PC-3 (cell line): ENCODE results near the gene SYCN. TPM values are rescaled to one million over a fixed set of nuclear protein-coding genes. Genes with fewer than 3 reads are reported as not detected.

Source experiments
- ATAC-seq: fragments of 200-7000 bp; cut with Tn5 transposase; 2 replicates; pipeline ENCODE4 v1.9.1; 2020; ENCODE audit warnings: mild to moderate bottlenecking, moderate library complexity
- BruUV-seq: library from RNA; stranded (reverse); fragments of 400-500 nt; replicated peaks from 2 replicates; lab custom pipeline; 2021; lab: Mats Ljungman, UMichigan
- CTCF ChIA-PET: fragments of 300-600 bp; sonication (Branson Sonifier 250); formaldehyde crosslinking; loops from one replicate; lab custom pipeline; 2022; ENCODE audit warnings: antibody characterized with exemption; lab: Charles Lee
- POLR2A ChIA-PET: fragments of 300-600 bp; sonication (Branson Sonifier 250); formaldehyde crosslinking; loops from one replicate; lab custom pipeline; 2022; ENCODE audit warnings: antibody characterized with exemption; ENCODE audit not compliant: unreplicated experiment; lab: Charles Lee
- DNase-seq: peaks from one replicate; pipeline ENCODE4 v3.0.0-alpha.2; 2015
- H2AFZ ChIP-seq: fragments of 300-600 bp; sonication (generic); 2 replicates; pipeline ENCODE4 v1.6.0; 2016; ENCODE audit warnings: antibody characterized with exemption, low read length
- H3F3A ChIP-seq: fragments of 300-600 bp; sonication (generic); one replicate; pipeline ENCODE4 v1.6.0; 2017; ENCODE audit warnings: antibody characterized with exemption, low read length, control low read depth, mild to moderate bottlenecking; ENCODE audit not compliant: unreplicated experiment
- H3K27ac ChIP-seq: fragments of 300-600 bp; sonication (generic); 2 replicates; pipeline ENCODE4 v1.5.1; 2016; ENCODE audit warnings: mild to moderate bottlenecking, low read length
- H3K27me3 ChIP-seq: fragments of 300-600 bp; sonication (generic); 2 replicates; pipeline ENCODE4 v1.6.1; 2016; ENCODE audit warnings: low read length, mixed read lengths
- H3K36me3 ChIP-seq: fragments of 300-600 bp; sonication (generic); 2 replicates; pipeline ENCODE4 v1.6.1; 2016; ENCODE audit warnings: low read depth, mixed run types, low read length, mixed read lengths
- H3K4me1 ChIP-seq: fragments of 300-600 bp; sonication (generic); 2 replicates; pipeline ENCODE4 v1.5.1; 2016; ENCODE audit warnings: low read length; ENCODE audit not compliant: insufficient read depth
- H3K4me2 ChIP-seq: fragments of 300-600 bp; sonication (generic); 2 replicates; pipeline ENCODE4 v1.6.0; 2016; ENCODE audit warnings: low read length
- H3K4me3 ChIP-seq: fragments of 300-600 bp; sonication (generic); 2 replicates; pipeline ENCODE4 v1.5.1; 2016; ENCODE audit warnings: mild to moderate bottlenecking, low read length, mixed read lengths
- H3K79me2 ChIP-seq: fragments of 300-600 bp; sonication (generic); 2 replicates; pipeline ENCODE4 v1.6.1; 2017; ENCODE audit warnings: low read length, mixed read lengths
- H3K9ac ChIP-seq: fragments of 300-600 bp; sonication (generic); 2 replicates; pipeline ENCODE4 v1.6.0; 2016; ENCODE audit warnings: mild to moderate bottlenecking, low read length
- H3K9me2 ChIP-seq: fragments of 300-600 bp; sonication (generic); replicated peaks from 2 replicates; pipeline ENCODE4 v1.6.1; 2016; ENCODE audit warnings: mixed run types, low read length, mixed read lengths
- H3K9me3 ChIP-seq: fragments of 300-600 bp; sonication (generic); 2 replicates; pipeline ENCODE4 v1.6.1; 2016; ENCODE audit warnings: low read length, mixed read lengths
- H4K20me1 ChIP-seq: fragments of 300-600 bp; sonication (generic); 2 replicates; pipeline ENCODE4 v1.6.1; 2016; ENCODE audit warnings: low read length, mixed read lengths
- CTCF ChIP-seq: fragments of 300-600 bp; sonication (generic); conservative IDR thresholded peaks from 2 replicates; pipeline ENCODE4 v1.5.1; 2017; ENCODE audit warnings: antibody characterized with exemption, low read depth, mild to moderate bottlenecking, low read length
- EZH2 ChIP-seq: fragments of 300-600 bp; sonication (generic); IDR thresholded peaks from one replicate; pipeline ENCODE4 v1.6.1; 2017; ENCODE audit warnings: antibody characterized with exemption, mild to moderate bottlenecking, low read length; ENCODE audit not compliant: unreplicated experiment
- EZH2phosphoT487 ChIP-seq: fragments of 300-600 bp; sonication (generic); IDR thresholded peaks from 2 replicates; pipeline ENCODE4 v1.6.1; 2018; ENCODE audit warnings: mild to moderate bottlenecking, antibody characterized with exemption, low read length, borderline replicate concordance
- intact Hi-C: fragments of 100-400 bp; cut with micrococcal nuclease; formaldehyde crosslinking; loops from 2 replicates; pipeline ENCODE4 v1.9.0; 2023
- total RNA-seq: library from RNA; depleted of rRNA; stranded (reverse); fragments of >200 nt; gene quantifications from 2 replicates; pipeline ENCODE4 v1.2.3, GENCODE V29; 2014

SYCN gene
- total RNA-seq, 1 experiment from 2014 or later = not detected

DNA sequence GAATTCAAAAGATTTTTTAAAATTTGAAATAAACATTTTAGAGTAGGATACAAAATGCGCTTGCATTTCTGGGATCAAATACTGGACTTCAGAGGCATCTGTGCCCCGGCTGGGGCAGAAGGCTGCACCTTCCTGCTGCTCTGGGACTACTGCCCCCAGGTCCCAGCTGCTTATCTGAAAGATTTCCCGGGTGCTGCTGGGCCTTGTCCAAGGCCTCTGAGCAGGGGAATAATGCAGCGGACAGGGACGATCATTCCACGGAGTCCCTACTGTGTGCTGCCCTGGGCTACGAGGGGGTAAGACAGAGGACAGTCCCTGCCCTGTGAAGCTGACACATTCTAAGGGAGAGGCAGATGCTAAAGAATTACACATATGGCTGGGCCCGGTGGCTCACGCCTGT is 40.4 kb downstream of the SYCN start:
- no peak overlapping the region for H2AFZ ChIP-seq
- TF ChIP-seq EZH2phosphoT487 (no peak), EZH2 (no peak), CTCF (no peak)
- ATAC-seq (no peak), DNase-seq (no peak)
- peaks cover 46% of the 10 kb centered on the region for H3K79me2 ChIP-seq
- no TSS peak for BruUV-seq
- no peaks in the 10 kb centered on the region for H3K9me3 ChIP-seq
- no peak overlapping the region for H3K27ac ChIP-seq
- no peaks in the 10 kb centered on the region for H3K27me3 ChIP-seq
- peaks cover 30% of the 10 kb centered on the region for H3K4me1 ChIP-seq
- no peaks in the 10 kb centered on the region; the same call in 1 of the 2 replicates for H4K20me1 ChIP-seq
- intact Hi-C loops = no loop called here
- CTCF ChIA-PET = no interaction called here
- no peak overlapping the region for H3K4me2 ChIP-seq
- H3K9ac ChIP-seq = no peak overlapping the region
- no peak overlapping the region for H3K4me3 ChIP-seq
- no peaks in the 10 kb centered on the region for H3F3A ChIP-seq
- no peaks in the 10 kb centered on the region for H3K9me2 ChIP-seq
- H3K36me3 ChIP-seq = no peaks in the 10 kb centered on the region
- POLR2A ChIA-PET = no interaction called here

DNA sequence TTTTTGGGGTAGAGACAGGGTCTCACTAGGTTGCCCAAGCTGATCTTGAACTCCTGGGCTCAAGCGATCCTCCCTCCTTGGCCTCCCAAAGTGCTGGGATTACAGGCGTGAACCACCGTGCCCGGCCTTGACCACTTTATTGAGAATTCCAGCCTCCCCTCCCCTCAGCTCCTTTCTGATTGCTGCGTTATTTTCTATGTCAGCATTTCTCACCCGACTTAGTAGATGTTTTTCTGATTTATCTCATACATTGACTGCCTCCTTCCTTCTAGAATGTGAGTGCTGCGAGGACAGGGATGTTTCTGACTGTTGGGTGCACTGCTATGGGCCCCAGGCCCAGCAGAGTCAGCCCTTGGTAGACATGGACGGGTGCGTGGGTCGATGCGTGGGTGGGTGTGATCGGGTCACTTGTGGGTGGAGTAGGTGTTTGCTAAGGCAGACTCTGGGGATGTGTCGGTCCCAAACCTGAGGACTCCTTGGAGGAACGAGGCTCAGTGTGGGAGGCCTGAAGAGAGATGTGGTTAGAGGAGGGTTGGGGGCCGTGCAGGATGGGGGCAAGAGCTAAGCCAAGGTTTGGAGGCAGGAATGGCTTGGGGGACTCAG is 41.5 kb downstream of the SYCN start:
- no peak for ATAC-seq
- Histone ChIP-seq H3K79me2 (peaks cover 49% of the 10 kb centered on the region), H2AFZ (no peak overlapping the region), H3K4me1 (peaks cover 25% of the 10 kb centered on the region), H3K9ac (no peak overlapping the region), H4K20me1 (no peaks in the 10 kb centered on the region), H3K9me2 (no peaks in the 10 kb centered on the region), H3K9me3 (no peaks in the 10 kb centered on the region), H3K27ac (no peak overlapping the region), H3K4me3 (no peak overlapping the region), H3K27me3 (no peaks in the 10 kb centered on the region), H3K36me3 (no peaks in the 10 kb centered on the region), H3F3A (no peaks in the 10 kb centered on the region), H3K4me2 (no peak overlapping the region)
- intact Hi-C loops = no loop called here
- TF ChIP-seq EZH2 (no peak), EZH2phosphoT487 (no peak), CTCF (no peak)
- no peak for DNase-seq
- POLR2A ChIA-PET = no interaction called here
- no TSS peak for BruUV-seq
- CTCF ChIA-PET = no interaction called here

- Histone ChIP-seq H2AFZ (no peak overlapping the region), H4K20me1 (no peaks in the 10 kb centered on the region), H3K27me3 (no peaks in the 10 kb centered on the region), H3K79me2 (peaks cover 61% of the 10 kb centered on the region), H3K4me2 (peak overlapping the region; percentile 32; the same call in 1 of the 2 replicates), H3K4me1 (peaks cover 21% of the 10 kb centered on the region), H3K9me3 (no peaks in the 10 kb centered on the region), H3K9ac (peak overlapping the region; percentile 36), H3F3A (no peaks in the 10 kb centered on the region), H3K27ac (peak overlapping the region; percentile 76), H3K4me3 (no peak overlapping the region), H3K36me3 (no peaks in the 10 kb centered on the region), H3K9me2 (no peaks in the 10 kb centered on the region)
- ATAC-seq = peak; percentile 65
- ChIA-PET POLR2A (no interaction called here), CTCF (no interaction called here)
- DNase-seq = peak; percentile 42
- TF ChIP-seq EZH2 (no peak), EZH2phosphoT487 (no peak), CTCF (no peak)
- no TSS peak for BruUV-seq
- intact Hi-C loops = no loop called here
Measured at GRCh38 chr19:39160889-39161672, 43.0 kb downstream of the SYCN start.
